ENCODE data around the gene ERBB2.

The ERBB2 gene

DNA sequence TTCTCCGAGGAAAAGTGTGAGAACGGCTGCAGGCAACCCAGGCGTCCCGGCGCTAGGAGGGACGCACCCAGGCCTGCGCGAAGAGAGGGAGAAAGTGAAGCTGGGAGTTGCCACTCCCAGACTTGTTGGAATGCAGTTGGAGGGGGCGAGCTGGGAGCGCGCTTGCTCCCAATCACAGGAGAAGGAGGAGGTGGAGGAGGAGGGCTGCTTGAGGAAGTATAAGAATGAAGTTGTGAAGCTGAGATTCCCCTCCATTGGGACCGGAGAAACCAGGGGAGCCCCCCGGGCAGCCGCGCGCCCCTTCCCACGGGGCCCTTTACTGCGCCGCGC is at the start of gene ERBB2:
Gene ERBB2, plus strand, starts transcription at position 247 of the 330 bp plus-strand sequence. CDS start 175 bp downstream, outside the sequence.
- H3K4me1 ChIP-seq (ENCODE audit: insufficient read depth, low read length): peaks cover 38% of the 10 kb centered on the region
- H3K9ac ChIP-seq (ENCODE audit: low read depth, low read length): peak within 1 kb of the TSS; percentile 91

DNA sequence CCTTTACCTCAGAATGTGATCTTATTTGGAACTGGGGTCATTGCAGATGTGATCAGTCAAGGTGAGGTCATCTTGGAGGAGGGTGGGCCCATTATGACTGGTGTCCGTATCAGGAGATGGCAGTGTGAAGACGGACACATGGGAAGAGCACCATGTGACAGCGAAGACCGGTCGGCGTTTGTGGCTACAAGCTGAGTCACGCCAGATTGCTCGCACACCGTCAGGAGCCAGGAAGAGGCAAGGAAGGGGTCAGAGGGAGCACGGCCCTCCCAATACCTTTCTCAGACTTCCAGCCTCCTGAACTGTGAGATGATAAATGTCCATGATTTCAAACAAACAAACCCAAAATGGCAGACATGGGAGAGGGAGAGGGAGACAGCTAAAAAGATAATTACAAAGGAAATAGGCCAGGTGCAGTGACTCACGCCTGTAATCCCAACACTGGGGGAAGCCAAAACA is 49.7 kb upstream of the ERBB2 start:
- no peak overlapping the region for H3K9ac ChIP-seq (ENCODE audit: low read depth, low read length)
- no peaks in the 10 kb centered on the region for H3K36me3 ChIP-seq (ENCODE audit: insufficient read depth, low read length)

More for the DNA sequence above, at the start of gene ERBB2:
- no peaks in the 10 kb centered on the region for H3K9me3 ChIP-seq (ENCODE audit: control insufficient read depth, insufficient read depth, low read length)
- no peaks in the 10 kb centered on the region for H3K36me3 ChIP-seq (ENCODE audit: insufficient read depth, low read length)

DNA sequence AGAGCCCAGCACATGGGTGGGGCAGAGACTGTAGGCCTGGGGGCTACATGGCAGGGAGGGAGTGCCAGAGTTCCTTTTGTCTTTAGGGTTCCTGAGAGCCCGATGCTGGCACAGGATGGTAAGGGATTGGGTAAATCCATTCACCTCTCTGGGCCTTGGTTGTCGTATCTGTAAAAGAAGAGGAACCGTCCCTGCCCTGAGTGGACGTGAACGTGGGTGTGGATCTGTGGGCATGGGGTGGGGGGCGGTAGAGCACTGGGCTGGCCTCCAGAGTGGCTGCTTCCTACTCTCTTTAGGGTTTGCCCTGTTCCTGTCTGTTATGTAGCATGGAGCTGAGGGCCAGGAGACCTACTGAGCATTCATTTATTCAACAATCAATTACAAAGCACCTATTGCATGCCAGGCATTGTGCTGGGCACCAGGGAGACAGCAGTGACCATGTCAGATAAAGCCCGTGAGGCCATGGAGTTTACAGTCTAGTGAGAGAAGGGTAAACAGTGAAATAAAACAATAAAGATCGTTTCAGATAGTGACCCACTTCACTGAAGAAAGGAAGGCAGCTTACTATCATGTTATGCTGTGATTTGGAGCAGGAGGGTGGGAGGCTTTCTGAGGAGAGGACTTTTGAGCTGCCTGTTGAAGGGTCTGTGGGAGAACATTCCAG is 47.8 kb upstream of the ERBB2 start:
- no peak overlapping the region for H3K9ac ChIP-seq (ENCODE audit: low read depth, low read length)
- H3K36me3 ChIP-seq (ENCODE audit: insufficient read depth, low read length): no peaks in the 10 kb centered on the region
- H3K9me3 ChIP-seq (ENCODE audit: control insufficient read depth, insufficient read depth, low read length): no peaks in the 10 kb centered on the region
- peaks cover 15% of the 10 kb centered on the region; the same call in 1 of the 2 replicates for H3K4me1 ChIP-seq (ENCODE audit: insufficient read depth, low read length)

More for the DNA sequence above, 49.7 kb upstream of the ERBB2 start:
- peaks cover 24% of the 10 kb centered on the region; the same call in 1 of the 2 replicates for H3K4me1 ChIP-seq (ENCODE audit: insufficient read depth, low read length)
- no peaks in the 10 kb centered on the region for H3K9me3 ChIP-seq (ENCODE audit: control insufficient read depth, insufficient read depth, low read length)

DNA sequence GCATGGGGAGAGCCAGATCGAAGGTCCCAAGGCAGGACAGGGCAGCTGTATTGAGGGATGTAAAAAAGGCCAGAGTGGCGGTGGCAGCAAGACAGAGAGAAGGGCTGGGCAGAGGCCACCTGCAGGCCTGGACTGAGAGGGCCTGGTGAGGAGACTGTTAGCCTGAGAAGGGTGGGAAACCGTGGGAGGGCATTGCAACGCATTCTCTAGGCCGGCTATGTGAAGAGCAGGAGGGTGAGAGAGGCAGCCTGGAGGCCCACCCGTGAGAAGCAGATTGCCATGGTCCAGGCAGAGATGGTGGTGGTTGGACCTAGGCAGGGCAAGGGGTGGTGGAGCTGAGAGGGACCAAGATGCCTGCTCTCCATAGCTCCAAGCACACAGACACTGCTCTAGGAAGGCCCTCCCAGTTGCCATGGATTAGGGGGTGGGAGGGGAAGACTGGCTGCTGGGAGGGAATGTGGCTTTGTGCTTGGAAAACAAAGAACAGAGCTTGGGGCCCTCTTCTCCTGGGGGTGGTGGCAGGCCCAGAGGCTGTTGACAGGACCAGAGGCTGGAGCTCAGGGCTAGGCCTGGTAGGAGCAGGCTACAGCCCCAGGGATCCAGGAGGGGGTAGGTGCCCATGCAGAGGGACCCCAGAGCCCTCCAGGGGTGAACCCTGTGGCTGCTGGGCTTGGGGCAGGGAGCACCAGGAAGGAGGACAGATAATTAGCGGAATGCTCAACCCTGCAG is 47.1 kb upstream of the ERBB2 start:
- no peaks in the 10 kb centered on the region for H3K36me3 ChIP-seq (ENCODE audit: insufficient read depth, low read length)
- no peaks in the 10 kb centered on the region for H3K9me3 ChIP-seq (ENCODE audit: control insufficient read depth, insufficient read depth, low read length)
- peaks cover 15% of the 10 kb centered on the region; the same call in 1 of the 2 replicates for H3K4me1 ChIP-seq (ENCODE audit: insufficient read depth, low read length)
- no peak overlapping the region for H3K9ac ChIP-seq (ENCODE audit: low read depth, low read length)

DNA sequence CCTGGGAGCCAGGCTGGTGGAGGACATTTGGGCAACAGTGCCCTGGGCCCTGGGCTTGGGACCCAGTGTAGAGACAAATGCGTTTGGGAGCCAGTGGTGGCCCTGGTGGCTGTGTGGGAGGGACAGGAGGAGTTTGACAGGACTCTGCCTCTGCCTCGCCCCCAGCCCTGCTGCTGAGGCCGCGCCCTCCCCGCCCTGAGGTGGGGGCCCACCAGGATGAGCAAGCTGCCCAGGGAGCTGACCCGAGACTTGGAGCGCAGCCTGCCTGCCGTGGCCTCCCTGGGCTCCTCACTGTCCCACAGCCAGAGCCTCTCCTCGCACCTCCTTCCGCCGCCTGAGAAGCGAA is 46.6 kb upstream of the ERBB2 start:
- no peaks in the 10 kb centered on the region for H3K9me3 ChIP-seq (ENCODE audit: control insufficient read depth, insufficient read depth, low read length)
- peaks cover 15% of the 10 kb centered on the region; the same call in 1 of the 2 replicates for H3K4me1 ChIP-seq (ENCODE audit: insufficient read depth, low read length)
- H3K36me3 ChIP-seq (ENCODE audit: insufficient read depth, low read length): no peaks in the 10 kb centered on the region
- H3K9ac ChIP-seq (ENCODE audit: low read depth, low read length): no peak overlapping the region

DNA sequence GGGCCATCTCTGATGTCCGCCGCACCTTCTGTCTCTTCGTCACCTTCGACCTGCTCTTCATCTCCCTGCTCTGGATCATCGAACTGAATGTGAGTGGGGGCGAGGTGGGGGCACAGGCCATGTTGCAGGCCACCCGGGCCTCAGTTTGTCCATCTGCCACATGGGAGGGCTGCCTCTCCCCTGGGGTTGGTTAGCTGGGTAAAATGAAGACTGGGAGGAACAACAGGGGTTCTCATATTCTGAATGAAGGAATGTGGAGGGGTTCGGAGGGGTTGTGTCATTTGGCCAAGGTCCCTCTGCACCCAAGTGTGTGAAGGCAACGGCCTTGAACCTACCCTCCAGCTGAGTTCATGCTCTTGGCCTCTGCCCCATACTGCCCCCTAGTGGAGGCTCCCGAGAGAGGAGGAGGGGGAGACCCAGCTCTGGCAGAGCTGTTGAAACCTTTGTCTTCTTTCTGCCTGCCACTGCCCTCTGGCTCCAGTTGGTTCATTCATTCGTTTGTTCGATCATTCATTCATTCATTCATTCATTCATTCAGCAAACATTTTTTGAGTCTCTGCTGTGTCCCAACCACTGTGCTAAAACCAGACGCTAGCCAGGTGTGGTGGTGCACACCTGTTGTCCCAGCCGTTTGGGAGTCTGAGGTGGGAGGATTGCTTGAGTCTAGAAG is 46.1 kb upstream of the ERBB2 start:
- Histone ChIP-seq H3K4me1 (ENCODE audit: insufficient read depth, low read length) (peaks cover 15% of the 10 kb centered on the region; the same call in 1 of the 2 replicates), H3K9me3 (ENCODE audit: control insufficient read depth, insufficient read depth, low read length) (no peaks in the 10 kb centered on the region), H3K9ac (ENCODE audit: low read depth, low read length) (no peak overlapping the region), H3K36me3 (ENCODE audit: insufficient read depth, low read length) (no peaks in the 10 kb centered on the region)

DNA sequence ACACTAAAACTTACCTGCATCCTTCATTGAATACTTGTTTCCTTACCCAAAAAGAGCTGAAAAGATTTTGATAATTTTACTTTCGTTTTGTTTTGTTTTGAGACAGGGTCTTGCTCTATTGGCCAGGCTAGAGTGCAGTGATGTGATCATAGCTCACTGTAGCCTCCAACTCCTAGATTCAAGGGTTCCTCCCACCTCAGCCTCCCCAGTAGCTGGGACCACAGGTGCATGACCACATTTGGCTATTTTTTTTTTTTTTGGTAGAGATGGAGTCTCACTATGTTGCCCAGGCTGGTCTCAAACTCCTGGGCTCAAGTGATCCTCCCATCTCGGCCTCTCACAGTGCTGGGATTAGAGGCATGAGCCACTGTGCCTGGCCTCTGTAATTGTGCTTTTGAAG is 44.8 kb upstream of the ERBB2 start:
- Histone ChIP-seq H3K9ac (ENCODE audit: low read depth, low read length) (no peak overlapping the region), H3K36me3 (ENCODE audit: insufficient read depth, low read length) (no peaks in the 10 kb centered on the region), H3K4me1 (ENCODE audit: insufficient read depth, low read length) (peaks cover 11% of the 10 kb centered on the region; the same call in 1 of the 2 replicates), H3K9me3 (ENCODE audit: control insufficient read depth, insufficient read depth, low read length) (no peaks in the 10 kb centered on the region)

DNA sequence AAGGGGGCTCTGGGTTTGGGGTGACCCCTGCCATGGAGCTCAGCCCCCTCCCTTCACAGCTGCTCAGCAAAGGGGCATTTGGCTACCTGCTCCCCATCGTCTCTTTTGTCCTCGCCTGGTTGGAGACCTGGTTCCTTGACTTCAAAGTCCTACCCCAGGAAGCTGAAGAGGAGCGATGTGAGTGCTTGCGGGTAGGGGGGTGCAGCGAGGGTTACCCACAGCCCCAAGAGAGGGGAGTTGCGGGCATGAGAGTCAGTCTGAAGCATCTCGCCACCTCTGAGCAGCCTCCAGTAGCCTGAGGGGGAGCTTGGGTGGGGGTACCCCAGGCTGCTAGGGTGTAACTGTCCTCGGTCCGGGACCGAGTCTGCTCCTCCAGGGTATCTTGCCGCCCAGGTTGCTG is 41.5 kb upstream of the ERBB2 start:
- Histone ChIP-seq H3K9me3 (ENCODE audit: control insufficient read depth, insufficient read depth, low read length) (no peaks in the 10 kb centered on the region), H3K9ac (ENCODE audit: low read depth, low read length) (no peak overlapping the region), H3K4me1 (ENCODE audit: insufficient read depth, low read length) (peaks cover 8% of the 10 kb centered on the region; the same call in 1 of the 2 replicates), H3K36me3 (ENCODE audit: insufficient read depth, low read length) (no peaks in the 10 kb centered on the region; the same call in 1 of the 2 replicates)

DNA sequence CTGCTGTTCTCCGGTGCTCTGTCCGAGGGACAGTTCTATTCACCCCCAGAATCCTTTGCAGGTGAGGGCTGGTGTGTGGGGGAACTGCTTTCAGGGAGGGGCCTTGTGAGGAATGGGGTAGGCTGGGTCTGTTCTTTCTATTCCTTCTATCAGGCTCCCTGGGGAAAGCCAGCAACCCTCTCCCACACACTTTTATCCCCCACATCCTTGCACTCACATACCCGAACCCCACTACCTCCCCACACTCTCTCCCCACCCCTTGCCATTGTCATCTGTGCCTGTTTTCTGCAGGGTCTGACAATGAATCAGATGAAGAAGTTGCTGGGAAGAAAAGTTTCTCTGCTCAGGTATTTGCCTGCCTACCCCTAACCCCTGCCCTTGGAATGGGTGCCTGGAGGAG is 41.1 kb upstream of the ERBB2 start:
- Histone ChIP-seq H3K9me3 (ENCODE audit: control insufficient read depth, insufficient read depth, low read length) (no peaks in the 10 kb centered on the region), H3K36me3 (ENCODE audit: insufficient read depth, low read length) (no peaks in the 10 kb centered on the region; the same call in 1 of the 2 replicates), H3K4me1 (ENCODE audit: insufficient read depth, low read length) (peaks cover 5% of the 10 kb centered on the region; the same call in 1 of the 2 replicates), H3K9ac (ENCODE audit: low read depth, low read length) (no peak overlapping the region)

DNA sequence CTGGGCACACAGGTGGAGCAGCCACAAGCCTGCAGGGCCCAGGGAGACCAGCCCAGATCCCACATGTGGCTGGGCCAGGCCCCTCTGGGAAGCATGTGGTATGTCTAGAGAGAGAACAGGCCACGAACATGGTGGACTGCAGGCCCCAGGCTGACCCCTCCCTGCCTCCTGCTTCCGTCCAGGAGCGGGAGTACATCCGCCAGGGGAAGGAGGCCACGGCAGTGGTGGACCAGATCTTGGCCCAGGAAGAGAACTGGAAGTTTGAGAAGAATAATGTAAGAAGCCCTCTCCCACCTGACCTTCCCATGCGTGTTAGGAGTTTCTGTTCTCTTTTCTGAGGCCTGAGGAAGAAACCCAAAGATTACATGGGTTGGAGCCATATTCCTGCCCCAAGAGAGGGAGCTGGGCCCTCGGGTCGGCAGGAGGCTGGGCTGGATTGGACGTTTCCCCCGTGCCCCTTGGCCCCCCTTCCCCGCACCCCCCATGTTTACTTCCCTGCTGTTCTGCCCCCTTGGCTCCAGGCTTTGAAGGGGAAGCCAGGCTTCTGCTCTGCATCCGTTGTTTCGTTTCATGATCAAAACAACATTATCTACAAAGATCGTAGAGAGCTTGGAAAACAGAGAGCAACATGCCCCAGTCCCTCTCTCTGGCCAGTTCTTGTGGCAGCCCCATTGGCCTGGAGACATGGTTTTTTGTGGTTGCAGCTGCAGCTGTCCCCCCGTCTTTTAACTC is 40.4 kb upstream of the ERBB2 start:
- Histone ChIP-seq H3K36me3 (ENCODE audit: insufficient read depth, low read length) (no peaks in the 10 kb centered on the region; the same call in 1 of the 2 replicates), H3K4me1 (ENCODE audit: insufficient read depth, low read length) (peaks cover 11% of the 10 kb centered on the region), H3K9me3 (ENCODE audit: control insufficient read depth, insufficient read depth, low read length) (no peaks in the 10 kb centered on the region), H3K9ac (ENCODE audit: low read depth, low read length) (no peak overlapping the region)

DNA sequence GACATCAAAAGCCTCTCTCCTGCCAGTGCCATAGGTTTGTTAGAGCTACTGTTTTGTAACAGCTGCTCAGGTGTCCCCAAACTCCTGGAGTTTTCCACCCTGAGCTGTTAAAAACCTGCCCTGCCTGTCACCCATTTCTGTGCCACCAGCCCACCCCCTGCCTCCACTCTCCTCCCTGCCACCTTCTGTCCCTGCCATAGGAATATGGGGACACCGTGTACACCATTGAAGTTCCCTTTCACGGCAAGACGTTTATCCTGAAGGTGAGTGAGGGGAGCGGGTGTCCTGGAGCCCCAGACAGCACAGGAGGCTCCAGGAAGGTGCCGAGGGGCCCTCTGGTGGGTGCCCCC is 39.9 kb upstream of the ERBB2 start:
- Histone ChIP-seq H3K9ac (ENCODE audit: low read depth, low read length) (no peak overlapping the region), H3K4me1 (ENCODE audit: insufficient read depth, low read length) (peaks cover 16% of the 10 kb centered on the region), H3K9me3 (ENCODE audit: control insufficient read depth, insufficient read depth, low read length) (no peaks in the 10 kb centered on the region), H3K36me3 (ENCODE audit: insufficient read depth, low read length) (no peaks in the 10 kb centered on the region; the same call in 1 of the 2 replicates)

DNA sequence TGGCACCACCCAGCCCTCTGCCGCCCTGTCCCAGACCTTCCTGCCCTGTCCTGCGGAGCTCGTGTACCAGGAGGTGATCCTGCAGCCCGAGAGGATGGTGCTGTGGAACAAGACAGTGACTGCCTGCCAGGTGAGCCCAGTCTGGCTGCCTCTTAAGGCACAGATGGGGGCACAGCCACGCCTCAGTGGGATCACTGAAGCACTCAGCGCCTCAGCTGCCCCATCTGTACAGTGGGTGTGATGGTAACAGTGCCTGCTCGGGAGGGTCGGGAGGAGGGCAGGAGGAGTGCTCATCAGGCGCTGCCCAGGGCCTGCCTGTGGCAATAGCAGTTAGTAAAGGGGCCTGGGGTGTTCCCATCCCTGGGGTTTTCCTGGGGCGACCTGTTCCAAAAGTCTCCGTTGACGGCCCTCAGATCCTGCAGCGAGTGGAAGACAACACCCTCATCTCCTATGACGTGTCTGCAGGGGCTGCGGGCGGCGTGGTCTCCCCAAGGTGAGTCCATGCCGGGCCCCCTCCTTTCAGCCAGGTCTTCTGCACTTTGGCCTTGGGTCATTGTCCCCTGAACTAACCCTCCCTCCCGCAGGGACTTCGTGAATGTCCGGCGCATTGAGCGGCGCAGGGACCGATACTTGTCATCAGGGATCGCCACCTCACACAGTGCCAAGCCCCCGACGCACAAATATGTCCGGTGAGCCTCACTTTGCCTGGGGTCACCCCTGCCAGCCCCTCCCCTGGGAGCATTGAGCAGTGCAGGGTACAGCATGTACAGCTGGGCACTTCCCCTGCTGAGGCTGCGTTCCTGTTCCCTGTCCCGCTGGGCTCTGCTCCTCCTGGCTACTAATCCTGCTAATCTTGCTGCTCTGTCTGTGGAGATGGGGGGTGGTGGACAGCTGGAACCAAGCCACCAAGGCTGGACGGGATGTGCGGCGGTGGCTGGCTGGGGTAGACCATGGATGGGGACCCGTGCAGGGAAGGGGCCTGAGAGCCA is 39.2 kb upstream of the ERBB2 start:
- Histone ChIP-seq H3K4me1 (ENCODE audit: insufficient read depth, low read length) (peaks cover 23% of the 10 kb centered on the region), H3K9me3 (ENCODE audit: control insufficient read depth, insufficient read depth, low read length) (no peaks in the 10 kb centered on the region), H3K36me3 (ENCODE audit: insufficient read depth, low read length) (no peaks in the 10 kb centered on the region; the same call in 1 of the 2 replicates), H3K9ac (ENCODE audit: low read depth, low read length) (no peak overlapping the region)

Data from ES-I3 (cell line).